ENCODE results near the gene ETV3L. TPM values are rescaled to one million over a fixed set of nuclear protein-coding genes. Genes with fewer than 3 reads are reported as not detected.

Gene ETV3L
- total RNA-seq (2021) (0.13 to 0.30 TPM (median 0.25 TPM) in 3 replicates), Bru-seq, nascent RNA (percentile 10 among the genes with signal in this experiment)
- long read RNA-seq, experiment 1, partial matches to known transcripts = 0 of 1 reads
- long read RNA-seq, experiment 1, other reads (novel, unspliced or antisense) = 1 of 1 reads
- long read RNA-seq, experiment 2 = 0 reads
- long read RNA-seq, experiment 3, partial matches to known transcripts = 0 of 1 reads
- long read RNA-seq, experiment 3, other reads (novel, unspliced or antisense) = 1 of 1 reads

GRCh38 chr1:157099633-157100009 lies at the start of gene ETV3L:
Gene ETV3L, minus strand, starts transcription at chr1:157099808. Its CDS starts 285 bp downstream, at chr1:157099523.
- Mint-ChIP-seq H3K27ac (no peak within 1 kb of the TSS; the same call in 1 of the 2 replicates), H3K9me3 (no peaks in the 10 kb centered on the region), H3K4me1 (peaks cover 7% of the 10 kb centered on the region), H3K36me3 (no peaks in the 10 kb centered on the region), H3K27me3 (ENCODE audit: low read depth) (no peaks in the 10 kb centered on the region; the same call in 1 of the 2 replicates), H3K4me3 (no peak within 1 kb of the TSS)
- no peak for DNase-seq (ENCODE audit: low spot score)
- no peak for TF ChIP-seq PRDM15 (CRISPR knock-in tag; IDR thresholded peaks at IDR 0.05)
- no peak for TF ChIP-seq RELA (CRISPR knock-in tag; IDR thresholded peaks at IDR 0.05; ENCODE audit: borderline replicate concordance)
- ChIA-PET CTCF (interaction anchor here (0.7 to 4.1 kb wide), 3 partner anchors 9 to 56 kb away, joined by 3 to 26 read pairs (median 16); no protein-coding TSS in a partner anchor), POLR2A (no interaction called here)
- ATAC-seq = peak; percentile 65; the same call in 1 of the 2 replicates

- no peak for ATAC-seq
- DNase-seq (ENCODE audit: low spot score) = no peak
- TF ChIP-seq ERG (CRISPR knock-in tag; IDR thresholded peaks at IDR 0.05) = no peak
- TF ChIP-seq ESRRA (CRISPR knock-in tag; IDR thresholded peaks at IDR 0.05; ENCODE audit: borderline replicate concordance) = no peak
- TF ChIP-seq ARID4B (CRISPR knock-in tag; IDR thresholded peaks at IDR 0.05; ENCODE audit: borderline replicate concordance) = no peak
- no peak for TF ChIP-seq PREB (CRISPR knock-in tag; IDR thresholded peaks at IDR 0.05; ENCODE audit: borderline replicate concordance)
- no peak for TF ChIP-seq SMAD3 (CRISPR knock-in tag; IDR thresholded peaks at IDR 0.05; ENCODE audit: borderline replicate concordance)
- TF ChIP-seq FOXP4 (CRISPR knock-in tag; IDR thresholded peaks at IDR 0.05) = no peak
- no peak for TF ChIP-seq ZNF416 (CRISPR knock-in tag; IDR thresholded peaks at IDR 0.05)
- no peak for TF ChIP-seq NR2C2 (CRISPR knock-in tag; IDR thresholded peaks at IDR 0.05)
- TF ChIP-seq TP53 (CRISPR knock-in tag; IDR thresholded peaks at IDR 0.05) = no peak
- POLR2A ChIA-PET = interaction anchor here (0.6 kb wide), 1 partner anchor 59 kb away, joined by 3 read pairs; no protein-coding TSS in a partner anchor
- Mint-ChIP-seq H3K4me1 (no peaks in the 10 kb centered on the region), H3K9me3 (no peaks in the 10 kb centered on the region), H3K4me3 (no peak overlapping the region), H3K27me3 (ENCODE audit: low read depth) (peaks cover 9% of the 10 kb centered on the region; the same call in 1 of the 2 replicates), H3K36me3 (no peaks in the 10 kb centered on the region), H3K27ac (no peak overlapping the region)
- CTCF ChIA-PET = interaction anchor here (1.5 to 2.4 kb wide), 2 partner anchors 8 to 58 kb away, joined by 9 to 11 read pairs; no protein-coding TSS in a partner anchor
Observed at GRCh38 chr1:157147906-157148700, 48.5 kb upstream of the ETV3L start.
